Measurements from ENCODE around the gene OGA.

DNA sequence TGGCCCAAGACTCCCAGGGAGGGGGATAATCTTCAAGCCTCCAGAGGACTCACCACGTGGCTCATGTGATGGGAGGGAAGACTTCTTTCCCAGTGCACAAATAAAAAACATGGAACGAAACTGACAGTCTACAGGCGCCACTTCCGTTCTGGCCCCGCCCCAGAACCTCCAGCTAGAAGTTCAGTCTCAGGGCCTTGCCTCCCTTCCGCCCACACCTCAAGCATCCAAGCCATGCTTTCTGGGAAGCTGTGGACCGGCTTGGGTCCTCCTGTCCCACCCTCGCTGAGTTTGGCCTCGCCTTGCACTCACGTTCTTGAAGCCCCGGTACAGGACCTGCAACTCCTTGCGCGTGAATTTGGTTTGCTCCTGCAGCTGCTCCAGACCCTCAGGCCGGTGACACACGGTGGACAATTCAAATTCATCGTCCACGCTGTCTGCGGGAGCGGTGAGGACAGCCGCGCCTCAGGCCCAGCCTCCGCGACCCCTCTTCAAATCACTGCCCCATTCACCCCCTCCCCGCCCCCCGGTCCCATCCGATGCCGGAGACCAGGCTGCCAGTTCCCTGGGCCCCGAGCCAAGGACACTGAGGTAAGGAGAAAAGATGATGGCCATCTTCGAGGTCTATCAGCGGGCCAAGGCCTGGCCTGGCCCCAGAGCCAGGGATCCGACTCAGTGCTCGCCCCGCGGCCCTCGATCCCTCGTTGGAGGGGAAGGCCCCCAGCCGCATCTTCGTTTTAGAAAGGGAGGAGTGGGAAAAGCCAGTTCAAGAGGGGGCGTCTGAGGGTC is 10.7 kb upstream of the OGA start:
- TF ChIP-seq EZH2 (IDR thresholded peaks at IDR 0.05; ENCODE audit: insufficient read depth, low read length) = no peak
- TF ChIP-seq, protein P1, sequence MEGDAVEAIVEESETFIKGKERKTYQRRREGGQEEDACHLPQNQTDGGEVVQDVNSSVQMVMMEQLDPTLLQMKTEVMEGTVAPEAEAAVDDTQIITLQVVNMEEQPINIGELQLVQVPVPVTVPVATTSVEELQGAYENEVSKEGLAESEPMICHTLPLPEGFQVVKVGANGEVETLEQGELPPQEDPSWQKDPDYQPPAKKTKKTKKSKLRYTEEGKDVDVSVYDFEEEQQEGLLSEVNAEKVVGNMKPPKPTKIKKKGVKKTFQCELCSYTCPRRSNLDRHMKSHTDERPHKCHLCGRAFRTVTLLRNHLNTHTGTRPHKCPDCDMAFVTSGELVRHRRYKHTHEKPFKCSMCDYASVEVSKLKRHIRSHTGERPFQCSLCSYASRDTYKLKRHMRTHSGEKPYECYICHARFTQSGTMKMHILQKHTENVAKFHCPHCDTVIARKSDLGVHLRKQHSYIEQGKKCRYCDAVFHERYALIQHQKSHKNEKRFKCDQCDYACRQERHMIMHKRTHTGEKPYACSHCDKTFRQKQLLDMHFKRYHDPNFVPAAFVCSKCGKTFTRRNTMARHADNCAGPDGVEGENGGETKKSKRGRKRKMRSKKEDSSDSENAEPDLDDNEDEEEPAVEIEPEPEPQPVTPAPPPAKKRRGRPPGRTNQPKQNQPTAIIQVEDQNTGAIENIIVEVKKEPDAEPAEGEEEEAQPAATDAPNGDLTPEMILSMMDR (IDR thresholded peaks at IDR 0.05; ENCODE audit: insufficient read depth, low read depth, low read length) = no peak
